ENCODE results near the gene RETREG3. TPM values are rescaled to one million over a fixed set of nuclear protein-coding genes. Genes with fewer than 3 reads are reported as not detected.

The RETREG3 gene
- total and polyA plus RNA-seq, 2 donors (not counting 1 experiment from before 2014, with no cell fraction given): 44.1 to 108 TPM

- peak overlapping the region; percentile 98 for H3K27ac Mint-ChIP-seq
- POLR2A ChIA-PET: interaction anchor here (0.7 to 3.0 kb wide), 5 partner anchors 16 to 75 kb away, joined by 3 to 19 read pairs (median 5); partner anchors contain the start of genes PLEKHH3 and PSMC3IP
Measured at GRCh38 chr17:42607769-42608168, 1.4 kb downstream of the RETREG3 start.

GRCh38 chr17:42603318-42603717, 5.9 kb downstream of the RETREG3 start:
- H3K4me3 ChIP-seq (ENCODE audit: control extremely low read depth in 1 of 5, extremely low read depth in 1 of 5, insufficient read depth in 1 of 5, low read depth in 2 of 5, low read length in 4 of 5): no peak overlapping the region
- no peaks in the 10 kb centered on the region for H3K9me3 Mint-ChIP-seq (ENCODE audit: insufficient read depth)
- H4K20me1 ChIP-seq (ENCODE audit: control insufficient read depth, insufficient read depth, low read length, poor library complexity, severe bottlenecking): peaks cover 94% of the 10 kb centered on the region
- peak overlapping the region in 1 of 2 donors; percentile 49 for H3K27ac ChIP-seq (ENCODE audit: low read length in 2 of 2)
- peak overlapping the region; percentile 42 for H3K4me2 ChIP-seq (replicated peaks; ENCODE audit: low read depth, low read length, poor library complexity, severe bottlenecking)
- H3K27me3 Mint-ChIP-seq: no peaks in the 10 kb centered on the region
- intact Hi-C loops (cut with micrococcal nuclease): no loop called here
- peak overlapping the region; percentile 67 for H3K27ac Mint-ChIP-seq
- ChIA-PET CTCF (interaction anchor here (3.8 kb wide), 1 partner anchor 25 kb away, joined by 22 read pairs; the partner anchor contains the start of gene PSMC3IP), POLR2A (no interaction called here)
- peaks cover 64% of the 10 kb centered on the region for H3K4me1 Mint-ChIP-seq
- H3K36me3 ChIP-seq (replicated peaks in 1 of 2; ENCODE audit: control extremely low read depth in 1 of 2, control insufficient read depth in 1 of 2, extremely low read depth in 1 of 2, insufficient read depth in 2 of 2, low read length in 1 of 2): peaks cover 0 to 25% of the 10 kb centered on the region in 2 experiments
- H2AFZ ChIP-seq (ENCODE audit: insufficient read depth, low read depth, low read length, poor library complexity, severe bottlenecking): no peak overlapping the region
- H3K9me3 ChIP-seq (ENCODE audit: control extremely low read depth in 1 of 3, control insufficient read depth in 2 of 3, insufficient read depth in 1 of 3, low read length in 2 of 3): no peaks in the 10 kb centered on the region
- peaks cover 51% of the 10 kb centered on the region in 2 donors for H3K4me1 ChIP-seq (ENCODE audit: control insufficient read depth in 2 of 2, insufficient read depth in 2 of 2, low read length in 2 of 2)
- peaks cover 99% of the 10 kb centered on the region for H3K79me2 ChIP-seq (ENCODE audit: control insufficient read depth, insufficient read depth, low read length)
- TF ChIP-seq EZH2 (IDR thresholded peaks at IDR 0.05; ENCODE audit: borderline replicate concordance, insufficient read depth, low read depth, low read length, poor library complexity, severe bottlenecking): no peak
- TF ChIP-seq, protein P1, sequence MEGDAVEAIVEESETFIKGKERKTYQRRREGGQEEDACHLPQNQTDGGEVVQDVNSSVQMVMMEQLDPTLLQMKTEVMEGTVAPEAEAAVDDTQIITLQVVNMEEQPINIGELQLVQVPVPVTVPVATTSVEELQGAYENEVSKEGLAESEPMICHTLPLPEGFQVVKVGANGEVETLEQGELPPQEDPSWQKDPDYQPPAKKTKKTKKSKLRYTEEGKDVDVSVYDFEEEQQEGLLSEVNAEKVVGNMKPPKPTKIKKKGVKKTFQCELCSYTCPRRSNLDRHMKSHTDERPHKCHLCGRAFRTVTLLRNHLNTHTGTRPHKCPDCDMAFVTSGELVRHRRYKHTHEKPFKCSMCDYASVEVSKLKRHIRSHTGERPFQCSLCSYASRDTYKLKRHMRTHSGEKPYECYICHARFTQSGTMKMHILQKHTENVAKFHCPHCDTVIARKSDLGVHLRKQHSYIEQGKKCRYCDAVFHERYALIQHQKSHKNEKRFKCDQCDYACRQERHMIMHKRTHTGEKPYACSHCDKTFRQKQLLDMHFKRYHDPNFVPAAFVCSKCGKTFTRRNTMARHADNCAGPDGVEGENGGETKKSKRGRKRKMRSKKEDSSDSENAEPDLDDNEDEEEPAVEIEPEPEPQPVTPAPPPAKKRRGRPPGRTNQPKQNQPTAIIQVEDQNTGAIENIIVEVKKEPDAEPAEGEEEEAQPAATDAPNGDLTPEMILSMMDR (IDR thresholded peaks at IDR 0.05): no peak
- peak; percentile 37 for DNase-seq
- ATAC-seq (ENCODE audit: low read depth): peak; percentile 49
- 100% methylated on average over 4 of the region's 7 CpGs for WGBS (ENCODE audit: insufficient coverage)
- no peak overlapping the region for H3K9ac ChIP-seq (ENCODE audit: low read length)
- no peaks in the 10 kb centered on the region for H3K27me3 ChIP-seq (replicated peaks in 1 of 4; ENCODE audit: control extremely low read depth in 1 of 4, control insufficient read depth in 3 of 4, insufficient read depth in 4 of 4, low read length in 3 of 4)
- peak overlapping the region; percentile 2 for H3K4me3 Mint-ChIP-seq

More at GRCh38 chr17:42607769-42608168, 1.4 kb downstream of the RETREG3 start:
- peak overlapping the region; percentile 73 to 94 (median 83) for H3K4me3 ChIP-seq (ENCODE audit: control extremely low read depth in 1 of 5, extremely low read depth in 1 of 5, insufficient read depth in 1 of 5, low read depth in 2 of 5, low read length in 4 of 5)
- no CpG with 5 or more reads among the region's 3 CpGs for WGBS (ENCODE audit: insufficient coverage)
- Mint-ChIP-seq H3K4me1 (peaks cover 63% of the 10 kb centered on the region), H3K4me3 (peak overlapping the region; percentile 100), H3K9me3 (ENCODE audit: insufficient read depth) (no peaks in the 10 kb centered on the region), H3K27me3 (no peaks in the 10 kb centered on the region)
- DNase-seq (no peak), ATAC-seq (ENCODE audit: low read depth) (no peak)
- intact Hi-C loops (cut with micrococcal nuclease): no loop called here
- H3K27ac ChIP-seq (ENCODE audit: low read length in 2 of 2): peak overlapping the region in 1 of 2 donors; percentile 95
- peaks cover 0 to 17% of the 10 kb centered on the region in 2 experiments for H3K36me3 ChIP-seq (replicated peaks in 1 of 2; ENCODE audit: control extremely low read depth in 1 of 2, control insufficient read depth in 1 of 2, extremely low read depth in 1 of 2, insufficient read depth in 2 of 2, low read length in 1 of 2)
- H3K9ac ChIP-seq (ENCODE audit: low read length): peak overlapping the region; percentile 91
- no peak for TF ChIP-seq EZH2 (IDR thresholded peaks at IDR 0.05; ENCODE audit: borderline replicate concordance, insufficient read depth, low read depth, low read length, poor library complexity, severe bottlenecking)
- TF ChIP-seq, protein P1 (IDR thresholded peaks at IDR 0.05): no peak
- H3K4me1 ChIP-seq (ENCODE audit: control insufficient read depth in 2 of 2, insufficient read depth in 2 of 2, low read length in 2 of 2): peaks cover 48 to 51% of the 10 kb centered on the region in 2 donors
- peaks cover 71% of the 10 kb centered on the region for H3K79me2 ChIP-seq (ENCODE audit: control insufficient read depth, insufficient read depth, low read length)
- no peak overlapping the region for H2AFZ ChIP-seq (ENCODE audit: insufficient read depth, low read depth, low read length, poor library complexity, severe bottlenecking)
- no peaks in the 10 kb centered on the region for H3K27me3 ChIP-seq (replicated peaks in 1 of 4; ENCODE audit: control extremely low read depth in 1 of 4, control insufficient read depth in 3 of 4, insufficient read depth in 4 of 4, low read length in 3 of 4)
- peaks cover 56% of the 10 kb centered on the region for H4K20me1 ChIP-seq (ENCODE audit: control insufficient read depth, insufficient read depth, low read length, poor library complexity, severe bottlenecking)
- H3K9me3 ChIP-seq (ENCODE audit: control extremely low read depth in 1 of 3, control insufficient read depth in 2 of 3, insufficient read depth in 1 of 3, low read length in 2 of 3): no peaks in the 10 kb centered on the region
- CTCF ChIA-PET: interaction anchor here (0.7 to 3.3 kb wide), 13 partner anchors 10 to 456 kb away, joined by 3 to 35 read pairs (median 3); partner anchors contain the start of gene PSMC3IP
- H3K4me2 ChIP-seq (replicated peaks; ENCODE audit: low read depth, low read length, poor library complexity, severe bottlenecking): peak overlapping the region; percentile 82

All from B cell (primary cell).